RWPE1 (cell line): Measurements from ENCODE around the gene KLHL26.

Source experiments
- CTCF ChIA-PET: fragments of 350-600 bp; sonication (Branson Sonifier 250); formaldehyde crosslinking; extraction: SDS; loops from one replicate; lab custom pipeline; 2021; lab: Yijun Ruan, JAX
- POLR2A ChIA-PET: fragments of 400-600 bp; formaldehyde crosslinking; extraction: SDS; loops from one replicate; lab custom pipeline; 2020; ENCODE audit warnings: antibody characterized with exemption; ENCODE audit not compliant: low non-redundant PET; lab: Yijun Ruan, JAX
- DNase-seq: peaks from one replicate; pipeline ENCODE4 v3.0.0; 2012; ENCODE audit warnings: low spot score
- H3K27ac ChIP-seq: fragments of 450-650 bp; 2 replicates; pipeline ENCODE4 v1.5.1; 2017
- CTCF ChIP-seq: fragments of 450-650 bp; conservative IDR thresholded peaks from 2 replicates; pipeline ENCODE4 v1.5.1; 2017; ENCODE audit warnings: low read depth, mild to moderate bottlenecking

The KLHL26 gene

GRCh38 chr19:18646535-18647370, 9.9 kb downstream of the KLHL26 start:
- CTCF ChIA-PET: interaction anchor here (0.6 kb wide), 1 partner anchor 53 kb away, joined by 3 read pairs; no protein-coding TSS in a partner anchor
- TF ChIP-seq CTCF: no peak
- POLR2A ChIA-PET: no interaction called here
- DNase-seq: no peak
- H3K27ac ChIP-seq: no peak overlapping the region; the same call in 1 of the 2 replicates

GRCh38 chr19:18647371-18647767, 10.5 kb downstream of the KLHL26 start:
- ChIA-PET CTCF (interaction anchor here (0.6 kb wide), 1 partner anchor 53 kb away, joined by 3 read pairs; no protein-coding TSS in a partner anchor), POLR2A (no interaction called here)

GRCh38 chr19:18647807-18648206, 11.0 kb downstream of the KLHL26 start:
- ChIA-PET POLR2A (no interaction called here), CTCF (interaction anchor here (0.6 to 0.7 kb wide), 2 partner anchors 54 to 76 kb away, joined by 3 read pairs; no protein-coding TSS in a partner anchor)
- no peak for DNase-seq
- H3K27ac ChIP-seq: peak overlapping the region; percentile 66; the same call in 1 of the 2 replicates
- TF ChIP-seq CTCF: no peak

More at GRCh38 chr19:18647371-18647767, 10.5 kb downstream of the KLHL26 start:
- H3K27ac ChIP-seq: peak overlapping the region; percentile 66; the same call in 1 of the 2 replicates
- TF ChIP-seq CTCF: no peak
- no peak for DNase-seq

- TF ChIP-seq CTCF: no peak
- ChIA-PET POLR2A (no interaction called here), CTCF (interaction anchor here (0.5 to 0.6 kb wide), 2 partner anchors 24 to 198 kb away, joined by 3 read pairs; no protein-coding TSS in a partner anchor)
- peak overlapping the region; percentile 66 for H3K27ac ChIP-seq
- DNase-seq: no peak
Measured at GRCh38 chr19:18648973-18649315, 12.1 kb downstream of the KLHL26 start.

- POLR2A ChIA-PET: no interaction called here
- peak; percentile 20 for DNase-seq
- CTCF ChIA-PET: interaction anchor here (0.6 kb wide), 1 partner anchor 23 kb away, joined by 3 read pairs; no protein-coding TSS in a partner anchor
Measured at GRCh38 chr19:18649371-18650020, 12.7 kb downstream of the KLHL26 start.

More at GRCh38 chr19:18649371-18650020, 12.7 kb downstream of the KLHL26 start:
- TF ChIP-seq CTCF: no peak
- peak overlapping the region; percentile 66 for H3K27ac ChIP-seq
